GM23338 (cell line): ENCODE measurements around the gene UTP4. TPM values are rescaled to one million over a fixed set of nuclear protein-coding genes. Genes with fewer than 3 reads are reported as not detected.

Source experiments
- ATAC-seq: fragments of 200-7000 bp; cut with Tn5 transposase; 3 replicates; pipeline ENCODE4 v1.9.1; 2020
- DNase-seq: peaks from one replicate; pipeline ENCODE4 v3.0.0-alpha.2; 2015; ENCODE audit warnings: low spot score
- H2AFZ ChIP-seq: fragments of 200-600 bp; sonication (generic); 2 replicates; pipeline ENCODE4 v1.8.0; 2016; ENCODE audit warnings: antibody characterized with exemption, mild to moderate bottlenecking, moderate library complexity
- H3F3A ChIP-seq: fragments of 200-600 bp; sonication (generic); replicated peaks from 2 replicates; pipeline ENCODE4 v1.8.0; 2017; ENCODE audit warnings: antibody characterized with exemption, mixed run types, low read depth
- H3K27ac ChIP-seq: fragments of 200-600 bp; sonication (generic); 2 replicates; pipeline ENCODE4 v1.6.1; 2016; ENCODE audit warnings: low read depth
- H3K27me3 ChIP-seq: fragments of 200-600 bp; sonication (generic); 2 replicates; pipeline ENCODE4 v1.8.0; 2016; ENCODE audit warnings: mild to moderate bottlenecking, mixed run types, moderate library complexity; ENCODE audit not compliant: insufficient read depth
- H3K36me3 ChIP-seq: fragments of 200-600 bp; sonication (generic); 2 replicates; pipeline ENCODE4 v1.8.0; 2016; ENCODE audit warnings: mild to moderate bottlenecking; ENCODE audit not compliant: insufficient read depth
- H3K4me1 ChIP-seq: fragments of 200-600 bp; sonication (generic); 2 replicates; pipeline ENCODE4 v1.8.0; 2016; ENCODE audit warnings: mild to moderate bottlenecking, moderate library complexity; ENCODE audit not compliant: insufficient read depth
- H3K4me2 ChIP-seq: fragments of 200-600 bp; sonication (generic); 2 replicates; pipeline ENCODE4 v1.7.1; 2017; ENCODE audit warnings: mixed run types
- H3K4me3 ChIP-seq: fragments of 200-600 bp; sonication (generic); 2 replicates; pipeline ENCODE4 v1.6.1; 2016; ENCODE audit warnings: mixed run types
- H3K79me2 ChIP-seq: fragments of 200-600 bp; sonication (generic); replicated peaks from 2 replicates; pipeline ENCODE4 v1.8.0; 2017; ENCODE audit warnings: mild to moderate bottlenecking; ENCODE audit not compliant: insufficient read depth
- H3K9me2 ChIP-seq: fragments of 200-600 bp; sonication (generic); 2 replicates; pipeline ENCODE4 v1.8.0; 2017; ENCODE audit not compliant: insufficient read depth
- H4K20me1 ChIP-seq: fragments of 200-600 bp; sonication (generic); replicated peaks from 2 replicates; pipeline ENCODE4 v1.8.0; 2017; ENCODE audit warnings: mild to moderate bottlenecking; ENCODE audit not compliant: insufficient read depth
- H3K27ac Mint-ChIP-seq: 2 replicates; pipeline ENCODE4 v1.8.0; 2020; ENCODE audit warnings: inconsistent platforms, mild to moderate bottlenecking, moderate library complexity, mixed read lengths
- H3K27me3 Mint-ChIP-seq: 3 replicates; pipeline ENCODE4 v1.8.0; 2022; ENCODE audit warnings: low read depth, mild to moderate bottlenecking, moderate library complexity, mixed read lengths, inconsistent platforms; ENCODE audit not compliant: insufficient read depth, poor library complexity
- H3K36me3 Mint-ChIP-seq: 3 replicates; pipeline ENCODE4 v1.8.0; 2021; ENCODE audit warnings: low read depth, mild to moderate bottlenecking, inconsistent platforms, moderate library complexity, mixed read lengths
- H3K4me1 Mint-ChIP-seq: 3 replicates; pipeline ENCODE4 v1.8.0; 2020; ENCODE audit warnings: mild to moderate bottlenecking, inconsistent platforms, mixed read lengths
- H3K4me3 Mint-ChIP-seq: 3 replicates; pipeline ENCODE4 v1.8.0; 2021; ENCODE audit warnings: moderate library complexity, mild to moderate bottlenecking, inconsistent platforms, mixed read lengths
- H3K9me3 Mint-ChIP-seq: 3 replicates; pipeline ENCODE4 v1.8.0; 2020; ENCODE audit warnings: moderate library complexity, mild to moderate bottlenecking, inconsistent platforms, mixed read lengths
- EZH2 ChIP-seq: fragments of 200-600 bp; sonication (generic); IDR thresholded peaks from one replicate; pipeline ENCODE4 v1.8.0; 2017; ENCODE audit warnings: antibody characterized with exemption, mild to moderate bottlenecking, low read depth; ENCODE audit not compliant: unreplicated experiment
- JUNB ChIP-seq: IDR thresholded peaks from one replicate; pipeline ENCODE4 v1.6.1; 2016; ENCODE audit warnings: antibody characterized with exemption; ENCODE audit not compliant: unreplicated experiment
- NANOG ChIP-seq: IDR thresholded peaks from 2 replicates; pipeline ENCODE4 v1.6.1; 2016; ENCODE audit warnings: antibody characterized with exemption, borderline replicate concordance
- POLR2AphosphoS5 ChIP-seq: IDR thresholded peaks from 2 replicates; pipeline ENCODE4 v1.6.1; 2016; ENCODE audit warnings: antibody characterized with exemption, low read depth
- STAT1 ChIP-seq: IDR thresholded peaks from one replicate; pipeline ENCODE4 v1.6.1; 2016; ENCODE audit warnings: antibody characterized with exemption; ENCODE audit not compliant: unreplicated experiment
- ZNF114 ChIP-seq: fragments of 250-450 bp; sonication (Bioruptor Pico); IDR thresholded peaks from 2 replicates; pipeline ENCODE4 v1.5.0; 2020; ENCODE audit warnings: mild to moderate bottlenecking, moderate library complexity
- polyA plus RNA-seq: library from polyadenylated mRNA; unstranded; fragments of >200 nt; fragmentation: Nextera tagmentation; extraction: Ambion mirVana; gene quantifications from 2 replicates; pipeline ENCODE4 v1.2.1, GENCODE V29; 2016
- total RNA-seq: library from RNA; depleted of rRNA; stranded (reverse); fragments of >200 nt; shearing (Covaris generic); gene quantifications from 2 replicates; pipeline ENCODE4 v1.2.3, GENCODE V29; 2014
- TF ChIP-seq, protein P1 (sequence below): fragments of 250-450 bp; sonication (Bioruptor Pico); IDR thresholded peaks from 2 replicates; pipeline ENCODE4 v1.5.0; 2020; ENCODE audit warnings: mild to moderate bottlenecking, moderate library complexity
- TF ChIP-seq, protein P2 (sequence below): IDR thresholded peaks from one replicate; pipeline ENCODE4 v1.6.1; 2018; ENCODE audit warnings: antibody characterized with exemption; ENCODE audit not compliant: unreplicated experiment
- TF ChIP-seq, protein P3 (sequence below), 2 experiments: fragments of 200-600 bp in 1 of 2; sonication (generic) in 1 of 2; conservative IDR thresholded peaks; 2 replicates each; pipeline versions ENCODE4 v1.5.1 to v1.6.1; 2016 to 2017; ENCODE audit warnings: antibody characterized with exemption in 2 of 2, low read depth in 2 of 2, mild to moderate bottlenecking in 2 of 2, moderate library complexity in 1 of 2

UTP4 gene
- total and polyA plus RNA-seq, 2 experiments from 2014 or later = 63.2 to 66.6 TPM

DNA sequence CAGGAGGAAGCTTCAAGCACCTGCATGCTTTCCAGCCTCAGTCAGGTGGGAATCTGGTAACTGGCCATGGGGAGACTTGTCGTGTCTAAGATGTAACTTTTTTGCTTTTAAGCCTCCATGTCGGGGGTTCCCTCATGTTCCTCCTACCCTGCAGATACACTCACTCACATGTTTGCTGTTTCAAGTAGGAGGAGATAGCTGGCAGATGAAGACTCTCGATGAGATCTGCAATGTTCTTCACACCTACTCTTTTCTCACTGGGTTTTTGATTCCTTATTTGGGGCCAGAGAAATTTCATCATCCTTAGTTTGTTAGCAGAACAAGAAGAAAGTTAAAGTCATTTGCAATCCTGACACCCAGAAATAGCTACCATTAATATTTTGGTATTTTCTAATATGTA is 24.7 kb downstream of the UTP4 start (continued):
- TF ChIP-seq, protein P1, sequence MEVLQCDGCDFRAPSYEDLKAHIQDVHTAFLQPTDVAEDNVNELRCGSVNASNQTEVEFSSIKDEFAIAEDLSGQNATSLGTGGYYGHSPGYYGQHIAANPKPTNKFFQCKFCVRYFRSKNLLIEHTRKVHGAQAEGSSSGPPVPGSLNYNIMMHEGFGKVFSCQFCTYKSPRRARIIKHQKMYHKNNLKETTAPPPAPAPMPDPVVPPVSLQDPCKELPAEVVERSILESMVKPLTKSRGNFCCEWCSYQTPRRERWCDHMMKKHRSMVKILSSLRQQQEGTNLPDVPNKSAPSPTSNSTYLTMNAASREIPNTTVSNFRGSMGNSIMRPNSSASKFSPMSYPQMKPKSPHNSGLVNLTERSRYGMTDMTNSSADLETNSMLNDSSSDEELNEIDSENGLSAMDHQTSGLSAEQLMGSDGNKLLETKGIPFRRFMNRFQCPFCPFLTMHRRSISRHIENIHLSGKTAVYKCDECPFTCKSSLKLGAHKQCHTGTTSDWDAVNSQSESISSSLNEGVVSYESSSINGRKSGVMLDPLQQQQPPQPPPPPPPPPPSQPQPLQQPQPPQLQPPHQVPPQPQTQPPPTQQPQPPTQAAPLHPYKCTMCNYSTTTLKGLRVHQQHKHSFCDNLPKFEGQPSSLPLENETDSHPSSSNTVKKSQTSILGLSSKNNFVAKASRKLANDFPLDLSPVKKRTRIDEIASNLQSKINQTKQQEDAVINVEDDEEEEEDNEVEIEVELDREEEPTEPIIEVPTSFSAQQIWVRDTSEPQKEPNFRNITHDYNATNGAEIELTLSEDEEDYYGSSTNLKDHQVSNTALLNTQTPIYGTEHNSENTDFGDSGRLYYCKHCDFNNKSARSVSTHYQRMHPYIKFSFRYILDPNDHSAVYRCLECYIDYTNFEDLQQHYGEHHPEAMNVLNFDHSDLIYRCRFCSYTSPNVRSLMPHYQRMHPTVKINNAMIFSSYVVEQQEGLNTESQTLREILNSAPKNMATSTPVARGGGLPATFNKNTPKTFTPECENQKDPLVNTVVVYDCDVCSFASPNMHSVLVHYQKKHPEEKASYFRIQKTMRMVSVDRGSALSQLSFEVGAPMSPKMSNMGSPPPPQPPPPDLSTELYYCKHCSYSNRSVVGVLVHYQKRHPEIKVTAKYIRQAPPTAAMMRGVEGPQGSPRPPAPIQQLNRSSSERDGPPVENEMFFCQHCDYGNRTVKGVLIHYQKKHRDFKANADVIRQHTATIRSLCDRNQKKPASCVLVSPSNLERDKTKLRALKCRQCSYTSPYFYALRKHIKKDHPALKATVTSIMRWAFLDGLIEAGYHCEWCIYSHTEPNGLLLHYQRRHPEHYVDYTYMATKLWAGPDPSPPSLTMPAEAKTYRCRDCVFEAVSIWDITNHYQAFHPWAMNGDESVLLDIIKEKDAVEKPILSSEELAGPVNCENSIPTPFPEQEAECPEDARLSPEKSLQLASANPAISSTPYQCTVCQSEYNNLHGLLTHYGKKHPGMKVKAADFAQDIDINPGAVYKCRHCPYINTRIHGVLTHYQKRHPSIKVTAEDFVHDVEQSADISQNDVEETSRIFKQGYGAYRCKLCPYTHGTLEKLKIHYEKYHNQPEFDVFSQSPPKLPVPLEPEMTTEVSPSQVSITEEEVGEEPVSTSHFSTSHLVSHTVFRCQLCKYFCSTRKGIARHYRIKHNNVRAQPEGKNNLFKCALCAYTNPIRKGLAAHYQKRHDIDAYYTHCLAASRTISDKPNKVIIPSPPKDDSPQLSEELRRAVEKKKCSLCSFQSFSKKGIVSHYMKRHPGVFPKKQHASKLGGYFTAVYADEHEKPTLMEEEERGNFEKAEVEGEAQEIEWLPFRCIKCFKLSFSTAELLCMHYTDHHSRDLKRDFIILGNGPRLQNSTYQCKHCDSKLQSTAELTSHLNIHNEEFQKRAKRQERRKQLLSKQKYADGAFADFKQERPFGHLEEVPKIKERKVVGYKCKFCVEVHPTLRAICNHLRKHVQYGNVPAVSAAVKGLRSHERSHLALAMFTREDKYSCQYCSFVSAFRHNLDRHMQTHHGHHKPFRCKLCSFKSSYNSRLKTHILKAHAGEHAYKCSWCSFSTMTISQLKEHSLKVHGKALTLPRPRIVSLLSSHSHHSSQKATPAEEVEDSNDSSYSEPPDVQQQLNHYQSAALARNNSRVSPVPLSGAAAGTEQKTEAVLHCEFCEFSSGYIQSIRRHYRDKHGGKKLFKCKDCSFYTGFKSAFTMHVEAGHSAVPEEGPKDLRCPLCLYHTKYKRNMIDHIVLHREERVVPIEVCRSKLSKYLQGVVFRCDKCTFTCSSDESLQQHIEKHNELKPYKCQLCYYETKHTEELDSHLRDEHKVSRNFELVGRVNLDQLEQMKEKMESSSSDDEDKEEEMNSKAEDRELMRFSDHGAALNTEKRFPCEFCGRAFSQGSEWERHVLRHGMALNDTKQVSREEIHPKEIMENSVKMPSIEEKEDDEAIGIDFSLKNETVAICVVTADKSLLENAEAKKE = no peak
- TF ChIP-seq JUNB (no peak), STAT1 (no peak), POLR2AphosphoS5 (no peak), NANOG (no peak)
- TF ChIP-seq, protein P2, sequence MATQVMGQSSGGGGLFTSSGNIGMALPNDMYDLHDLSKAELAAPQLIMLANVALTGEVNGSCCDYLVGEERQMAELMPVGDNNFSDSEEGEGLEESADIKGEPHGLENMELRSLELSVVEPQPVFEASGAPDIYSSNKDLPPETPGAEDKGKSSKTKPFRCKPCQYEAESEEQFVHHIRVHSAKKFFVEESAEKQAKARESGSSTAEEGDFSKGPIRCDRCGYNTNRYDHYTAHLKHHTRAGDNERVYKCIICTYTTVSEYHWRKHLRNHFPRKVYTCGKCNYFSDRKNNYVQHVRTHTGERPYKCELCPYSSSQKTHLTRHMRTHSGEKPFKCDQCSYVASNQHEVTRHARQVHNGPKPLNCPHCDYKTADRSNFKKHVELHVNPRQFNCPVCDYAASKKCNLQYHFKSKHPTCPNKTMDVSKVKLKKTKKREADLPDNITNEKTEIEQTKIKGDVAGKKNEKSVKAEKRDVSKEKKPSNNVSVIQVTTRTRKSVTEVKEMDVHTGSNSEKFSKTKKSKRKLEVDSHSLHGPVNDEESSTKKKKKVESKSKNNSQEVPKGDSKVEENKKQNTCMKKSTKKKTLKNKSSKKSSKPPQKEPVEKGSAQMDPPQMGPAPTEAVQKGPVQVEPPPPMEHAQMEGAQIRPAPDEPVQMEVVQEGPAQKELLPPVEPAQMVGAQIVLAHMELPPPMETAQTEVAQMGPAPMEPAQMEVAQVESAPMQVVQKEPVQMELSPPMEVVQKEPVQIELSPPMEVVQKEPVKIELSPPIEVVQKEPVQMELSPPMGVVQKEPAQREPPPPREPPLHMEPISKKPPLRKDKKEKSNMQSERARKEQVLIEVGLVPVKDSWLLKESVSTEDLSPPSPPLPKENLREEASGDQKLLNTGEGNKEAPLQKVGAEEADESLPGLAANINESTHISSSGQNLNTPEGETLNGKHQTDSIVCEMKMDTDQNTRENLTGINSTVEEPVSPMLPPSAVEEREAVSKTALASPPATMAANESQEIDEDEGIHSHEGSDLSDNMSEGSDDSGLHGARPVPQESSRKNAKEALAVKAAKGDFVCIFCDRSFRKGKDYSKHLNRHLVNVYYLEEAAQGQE = no peak

DNA sequence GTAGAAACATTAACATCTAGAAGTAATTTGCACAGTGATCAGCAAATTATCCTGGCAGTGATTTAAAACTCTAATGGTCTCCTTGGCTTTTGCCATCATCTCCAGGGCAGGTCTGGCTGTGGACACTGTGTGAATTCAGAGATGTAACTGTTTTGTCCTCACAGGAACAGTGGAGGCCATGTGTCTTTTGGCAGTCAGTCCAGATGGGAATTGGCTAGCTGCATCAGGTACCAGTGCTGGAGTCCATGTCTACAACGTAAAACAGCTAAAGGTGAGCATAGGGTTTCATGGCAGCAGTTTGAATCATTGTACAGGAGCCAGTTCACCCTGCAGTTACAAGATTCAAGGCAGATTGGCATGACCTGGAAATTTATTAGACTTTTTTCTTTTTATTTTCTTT is 27.7 kb downstream of the UTP4 start:
- no peak overlapping the region for H3K4me3 ChIP-seq
- H3K27me3 ChIP-seq = no peaks in the 10 kb centered on the region
- H3F3A ChIP-seq = 0 out of 2 replicates have a peak, but pooled peaks cover 14% of the 10 kb centered on the region
- no peak overlapping the region for H3K4me2 ChIP-seq
- H3K9me3 Mint-ChIP-seq = no peaks in the 10 kb centered on the region; the same call in 2 of the 3 replicates
- ATAC-seq (no peak), DNase-seq (no peak)
- peaks cover 6% of the 10 kb centered on the region for H3K27me3 Mint-ChIP-seq
- H3K36me3 Mint-ChIP-seq = peaks cover 80% of the 10 kb centered on the region
- H3K79me2 ChIP-seq = no peaks in the 10 kb centered on the region
- TF ChIP-seq, protein P3, sequence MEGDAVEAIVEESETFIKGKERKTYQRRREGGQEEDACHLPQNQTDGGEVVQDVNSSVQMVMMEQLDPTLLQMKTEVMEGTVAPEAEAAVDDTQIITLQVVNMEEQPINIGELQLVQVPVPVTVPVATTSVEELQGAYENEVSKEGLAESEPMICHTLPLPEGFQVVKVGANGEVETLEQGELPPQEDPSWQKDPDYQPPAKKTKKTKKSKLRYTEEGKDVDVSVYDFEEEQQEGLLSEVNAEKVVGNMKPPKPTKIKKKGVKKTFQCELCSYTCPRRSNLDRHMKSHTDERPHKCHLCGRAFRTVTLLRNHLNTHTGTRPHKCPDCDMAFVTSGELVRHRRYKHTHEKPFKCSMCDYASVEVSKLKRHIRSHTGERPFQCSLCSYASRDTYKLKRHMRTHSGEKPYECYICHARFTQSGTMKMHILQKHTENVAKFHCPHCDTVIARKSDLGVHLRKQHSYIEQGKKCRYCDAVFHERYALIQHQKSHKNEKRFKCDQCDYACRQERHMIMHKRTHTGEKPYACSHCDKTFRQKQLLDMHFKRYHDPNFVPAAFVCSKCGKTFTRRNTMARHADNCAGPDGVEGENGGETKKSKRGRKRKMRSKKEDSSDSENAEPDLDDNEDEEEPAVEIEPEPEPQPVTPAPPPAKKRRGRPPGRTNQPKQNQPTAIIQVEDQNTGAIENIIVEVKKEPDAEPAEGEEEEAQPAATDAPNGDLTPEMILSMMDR (conservative IDR thresholded peaks at IDR 0.05; ENCODE audit: low read depth in 2 of 2) = no peak
- TF ChIP-seq EZH2 (no peak), ZNF114 (CRISPR knock-in tag) (no peak), POLR2AphosphoS5 (no peak)
- peaks cover 82% of the 10 kb centered on the region for H3K36me3 ChIP-seq
- H3K4me1 Mint-ChIP-seq = no peaks in the 10 kb centered on the region
- peaks cover 5% of the 10 kb centered on the region; the same call in 1 of the 2 replicates for H4K20me1 ChIP-seq
- no peaks in the 10 kb centered on the region for H3K9me2 ChIP-seq
- H3K27ac Mint-ChIP-seq = no peak overlapping the region
- H3K27ac ChIP-seq = no peak overlapping the region
- H3K4me3 Mint-ChIP-seq = no peak overlapping the region
- no peaks in the 10 kb centered on the region for H3K4me1 ChIP-seq
- no peak overlapping the region for H2AFZ ChIP-seq
